HTR-8/SVneo (cell line): ENCODE measurements around the gene KIF5C.

ENCODE experiments used
- DNase-seq: peaks from one replicate; pipeline ENCODE4 v3.0.0; 2011; ENCODE audit warnings: low spot score, mixed read lengths; ENCODE audit not compliant: insufficient read length
- FAIRE-seq: peaks from 2 replicates; lab custom pipeline; 2011; peaks lifted over from hg19 to GRCh38; lab: Jason Lieb, UNC

Gene KIF5C

GRCh38 chr2:149063177-149063576, 188.2 kb downstream of the KIF5C start:
- FAIRE-seq (no peak), DNase-seq (no peak)

- DNase-seq: no peak
- FAIRE-seq: no peak
Measured at GRCh38 chr2:149064365-149064841, 189.4 kb downstream of the KIF5C start.

- FAIRE-seq (no peak), DNase-seq (no peak)
Measured at GRCh38 chr2:149064856-149065630, 190.0 kb downstream of the KIF5C start.

- no peak for FAIRE-seq
- DNase-seq: no peak
Measured at GRCh38 chr2:149068225-149068995, 193.4 kb downstream of the KIF5C start.

GRCh38 chr2:149068996-149069888, 194.2 kb downstream of the KIF5C start:
- DNase-seq (no peak), FAIRE-seq (peak; percentile 46)

- FAIRE-seq: no peak
- DNase-seq: no peak
Measured at GRCh38 chr2:149070681-149071320, 195.8 kb downstream of the KIF5C start.

GRCh38 chr2:149075105-149075504, 200.1 kb downstream of the KIF5C start:
- DNase-seq (no peak), FAIRE-seq (no peak)

- DNase-seq: no peak
- FAIRE-seq: no peak
Measured at GRCh38 chr2:149075853-149076252, 200.8 kb downstream of the KIF5C start.
